ENCODE measurements around the gene OR52I1.
A peak's percentile ranks its signal among the peaks of the same experiment; 100 is the strongest.

Gene OR52I1

DNA sequence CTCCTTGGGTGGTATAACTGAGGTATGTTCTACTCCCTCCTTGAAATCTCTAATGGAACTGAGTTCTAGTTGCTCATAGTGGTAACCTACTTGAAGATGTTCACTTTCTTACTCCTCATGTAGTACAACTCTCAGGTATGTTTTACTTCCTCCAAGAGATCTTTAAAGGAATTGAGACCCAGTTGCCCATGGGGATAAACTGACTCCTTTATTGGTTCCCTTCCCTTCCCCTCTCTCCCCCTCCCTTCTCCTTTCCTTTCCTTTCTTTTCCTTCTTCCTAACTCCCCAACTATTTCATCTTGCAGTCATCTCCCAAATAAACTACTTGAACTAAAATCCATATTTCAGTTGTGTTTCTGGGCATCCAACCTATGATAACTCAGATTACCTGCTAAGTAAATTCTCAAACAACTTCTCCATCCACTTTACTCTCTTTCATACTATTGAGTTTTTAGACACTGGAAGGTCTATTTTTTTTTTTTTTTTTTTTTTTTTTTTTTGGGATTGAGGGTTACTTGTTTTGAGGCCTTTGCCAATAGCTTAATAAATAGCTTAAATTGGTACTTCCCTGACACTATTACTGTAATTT, 22.1 kb downstream of the OR52I1 start:
- DNase-seq, result no peak

DNA sequence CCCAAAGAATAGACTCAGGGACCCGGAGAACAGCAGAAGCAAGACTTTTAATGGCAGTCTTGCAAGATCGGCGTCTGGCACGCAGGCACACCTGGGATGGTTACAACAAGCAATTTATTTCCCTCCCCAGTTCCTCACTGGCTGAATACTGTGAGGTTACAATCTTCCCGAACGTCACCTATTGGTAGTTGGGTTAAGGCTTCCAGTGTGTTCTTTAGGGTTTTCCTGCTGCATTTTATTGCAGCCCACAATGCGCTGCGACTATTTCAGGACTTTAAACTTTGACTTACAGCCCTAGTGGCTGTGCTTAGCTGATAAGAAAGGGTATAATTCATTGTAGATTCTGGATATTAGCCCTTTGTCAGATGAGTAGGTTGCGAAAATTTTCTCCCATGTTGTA, 25.7 kb downstream of the OR52I1 start:
- DNase-seq, result no peak

DNA sequence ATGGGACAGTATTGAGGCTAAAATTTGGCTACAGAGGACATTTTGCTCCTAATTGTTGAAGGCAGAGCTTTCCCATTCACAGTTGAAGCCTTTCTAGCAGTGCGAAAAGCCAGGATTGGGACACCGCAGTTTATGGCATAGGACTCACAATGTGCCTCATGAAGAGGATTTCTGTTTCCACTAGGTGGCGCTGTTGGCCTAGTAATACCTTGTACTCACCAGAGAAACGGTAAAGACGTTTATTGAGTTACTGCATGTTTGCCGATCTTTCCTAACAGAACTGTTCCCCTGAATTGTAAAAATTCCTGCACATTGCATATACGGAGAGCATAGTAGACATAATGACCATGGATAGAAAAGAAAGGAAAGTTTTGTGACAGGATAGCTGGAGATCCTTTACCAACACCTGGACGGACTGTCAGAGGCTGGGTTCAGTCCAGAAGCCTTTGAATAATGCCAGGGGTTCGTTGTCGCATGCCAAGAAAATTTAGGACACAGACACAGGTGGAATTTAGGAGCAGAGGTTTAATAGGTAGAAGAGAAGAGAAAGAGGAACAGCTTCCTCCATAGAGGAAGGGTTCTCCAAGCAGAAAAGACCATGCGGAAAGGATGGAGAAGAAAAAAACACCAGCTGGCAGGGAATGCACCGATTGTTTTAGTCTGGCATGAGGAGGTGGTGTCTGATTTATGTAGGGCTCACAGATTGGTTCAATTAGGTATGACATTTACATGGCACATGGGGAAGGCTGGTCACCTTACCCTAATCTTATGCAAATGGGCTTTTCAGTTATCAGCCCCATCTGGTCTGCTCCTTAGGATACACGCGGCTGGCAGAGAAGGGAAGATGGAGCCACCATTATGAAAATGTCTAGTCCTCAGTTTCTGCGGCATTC, 32.6 kb downstream of the OR52I1 start:
- peak; percentile 54 for DNase-seq

DNA sequence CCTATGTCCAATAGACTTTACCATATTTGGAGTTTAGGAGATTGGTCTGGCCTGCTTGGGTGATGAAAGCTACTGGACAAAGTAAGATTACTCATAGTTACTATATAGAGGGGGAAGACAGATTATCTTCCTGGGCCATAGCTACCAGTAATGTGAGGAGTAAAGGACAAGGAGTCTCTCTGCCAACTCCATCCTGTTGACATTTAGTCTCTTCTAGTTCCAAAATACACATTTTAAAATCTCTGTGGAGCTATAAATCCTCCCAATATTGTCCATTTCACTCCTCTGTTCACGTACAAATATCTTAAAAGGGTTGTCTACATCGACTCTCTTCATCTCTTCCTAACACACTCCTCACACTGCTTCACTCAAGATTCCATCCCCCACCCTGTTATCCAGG, 42.3 kb downstream of the OR52I1 start:
- no peak for DNase-seq

DNA sequence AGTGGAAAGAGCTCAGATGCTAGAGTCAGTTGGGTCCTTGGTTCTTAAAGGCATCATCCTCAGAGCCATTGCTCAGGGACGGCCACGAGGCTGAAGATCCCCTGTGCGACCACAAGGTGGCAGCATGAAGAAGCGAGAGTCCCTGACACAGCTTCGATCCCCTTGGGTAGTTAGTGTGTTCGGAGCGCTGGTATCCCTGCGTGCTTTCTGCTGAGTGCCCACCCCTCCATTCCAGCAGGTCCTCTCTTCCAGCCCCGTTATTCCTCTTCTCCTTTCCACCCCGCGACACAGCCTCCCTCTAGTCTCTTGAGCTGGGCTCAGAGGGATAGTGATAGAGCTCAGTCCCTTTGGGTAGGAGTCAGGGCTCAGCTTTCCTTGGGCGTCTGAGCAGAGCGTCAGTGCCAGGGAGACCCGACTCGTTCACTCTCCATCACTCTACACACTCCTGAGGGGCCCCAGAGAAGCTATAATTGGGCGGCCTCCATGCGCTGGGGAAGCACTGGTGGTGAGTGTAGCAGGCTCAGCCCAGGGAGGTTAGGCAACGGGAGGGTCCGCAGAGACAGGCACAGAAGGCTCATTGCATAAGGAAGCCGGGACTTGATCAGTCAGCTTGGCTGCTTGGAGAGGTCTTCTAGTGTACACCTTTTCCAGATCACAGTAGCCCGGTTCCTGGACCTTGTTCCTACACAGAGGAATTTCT, 43.3 kb downstream of the OR52I1 start, which contains the start of gene OR51D1:
Gene OR51D1, plus strand, starts transcription at position 516 of the 700 bp plus-strand sequence. CDS start 2,314 bp downstream, outside the sequence.
- peak; percentile 62 for DNase-seq

DNA sequence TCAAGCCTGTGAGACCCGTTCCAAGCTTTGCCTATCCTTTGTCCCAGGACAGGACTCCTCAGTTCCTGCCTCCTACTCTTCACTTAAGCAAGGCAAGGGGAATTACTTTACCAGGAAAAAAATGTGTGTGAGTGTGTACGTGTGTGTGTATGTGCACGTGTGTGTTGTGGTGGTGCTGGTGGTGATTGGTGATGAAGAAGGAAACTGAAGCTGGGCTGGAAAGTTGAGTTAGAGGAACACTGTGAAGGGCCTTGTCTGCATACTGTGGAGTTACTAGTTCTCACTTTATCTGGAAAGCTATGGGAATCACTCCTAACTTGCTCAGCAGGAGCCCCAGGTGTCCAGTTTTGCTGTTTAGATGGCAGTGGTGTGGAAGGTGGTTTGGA, 43.8 kb downstream of the OR52I1 start:
- no peak for DNase-seq

DNA sequence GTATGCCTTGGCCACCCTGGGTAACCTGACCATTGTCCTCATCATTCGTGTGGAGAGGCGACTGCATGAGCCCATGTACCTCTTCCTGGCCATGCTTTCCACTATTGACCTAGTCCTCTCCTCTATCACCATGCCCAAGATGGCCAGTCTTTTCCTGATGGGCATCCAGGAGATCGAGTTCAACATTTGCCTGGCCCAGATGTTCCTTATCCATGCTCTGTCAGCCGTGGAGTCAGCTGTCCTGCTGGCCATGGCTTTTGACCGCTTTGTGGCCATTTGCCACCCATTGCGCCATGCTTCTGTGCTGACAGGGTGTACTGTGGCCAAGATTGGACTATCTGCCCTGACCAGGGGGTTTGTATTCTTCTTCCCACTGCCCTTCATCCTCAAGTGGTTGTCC, 46.1 kb downstream of the OR52I1 start:
- DNase-seq, result no peak

DNA sequence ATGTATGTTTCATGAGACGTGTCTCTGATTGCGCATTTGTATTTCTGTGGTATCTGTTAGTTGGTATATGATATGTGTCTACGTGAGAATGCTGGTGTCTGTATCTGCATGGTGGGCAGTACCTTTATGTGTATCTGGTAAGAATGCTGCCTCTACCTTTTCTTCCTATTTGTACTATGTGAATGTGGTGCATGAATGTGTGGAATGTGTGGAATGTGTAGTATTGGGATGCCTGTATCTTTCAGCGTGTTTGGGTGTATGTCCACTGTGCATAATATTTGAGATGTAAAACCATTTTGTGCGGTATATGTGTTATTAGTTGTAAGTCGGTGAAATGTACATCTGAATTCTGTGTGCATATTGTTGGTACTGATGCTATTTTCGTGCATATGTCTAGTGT, 47.7 kb downstream of the OR52I1 start:
- DNase-seq, result no peak

DNA sequence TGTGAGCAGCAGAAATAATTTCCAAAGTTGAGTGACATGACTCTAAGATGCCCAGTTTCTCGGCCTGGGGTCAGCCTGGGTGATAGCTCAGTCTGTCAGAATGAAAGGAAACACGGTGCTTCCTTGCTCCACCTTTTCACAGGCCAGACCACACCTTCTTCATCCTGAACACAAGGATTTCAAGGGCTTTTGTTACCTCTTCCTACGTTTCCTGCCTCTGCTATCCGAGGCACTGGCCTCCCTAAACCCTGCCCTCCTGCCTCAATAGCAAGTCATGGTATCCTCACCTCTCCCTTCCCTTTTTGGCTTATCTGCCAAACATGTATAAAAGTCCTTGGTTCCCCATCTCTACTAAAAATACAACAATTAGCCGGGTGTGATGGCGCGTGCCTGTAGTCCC, 48.2 kb downstream of the OR52I1 start:
- no peak for DNase-seq

DNA sequence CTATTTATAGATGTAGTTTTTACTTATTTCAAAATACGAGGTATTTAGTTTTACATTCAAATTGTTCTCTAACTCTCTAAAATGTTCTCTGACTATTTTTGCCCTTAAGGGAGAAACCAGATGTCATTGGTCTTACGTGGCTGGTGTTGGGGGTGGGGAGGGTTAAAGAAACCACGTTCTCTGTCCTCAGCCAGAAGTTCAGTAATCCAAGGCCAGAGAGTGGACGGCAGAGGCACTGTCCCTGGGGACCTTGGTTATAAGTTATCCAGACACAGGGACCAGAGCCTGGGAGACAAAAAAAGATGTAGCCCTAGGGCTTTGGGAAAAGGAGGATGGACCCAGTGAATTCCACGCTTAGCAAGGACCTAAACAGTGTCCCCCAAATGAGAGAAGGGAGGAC, 49.2 kb downstream of the OR52I1 start:
- DNase-seq, result no peak

DNA sequence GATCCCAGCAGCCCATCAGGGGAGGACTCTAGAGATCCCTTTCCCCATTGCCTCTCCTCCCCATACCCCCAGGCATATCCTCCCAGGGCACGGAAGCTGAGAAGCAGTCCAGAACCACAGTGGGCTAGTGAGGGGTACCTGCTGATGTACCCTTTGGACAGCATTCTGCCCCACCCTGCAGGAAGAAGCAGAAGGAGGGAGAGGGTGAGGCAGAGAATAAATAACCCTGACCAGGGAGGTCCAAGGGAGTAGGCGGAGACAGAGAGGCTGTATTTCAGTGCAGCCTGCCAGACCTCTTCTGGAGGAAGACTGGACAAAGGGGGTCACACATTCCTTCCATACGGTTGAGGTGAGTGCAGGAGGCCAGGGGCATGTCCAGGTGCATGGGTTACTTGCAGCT, 49.8 kb downstream of the OR52I1 start, which contains the start of gene OR51E1:
Gene OR51E1, plus strand, starts transcription at position 301 of the 400 bp plus-strand sequence. CDS start 8,545 bp downstream, outside the sequence.
- DNase-seq, result no peak

DNA sequence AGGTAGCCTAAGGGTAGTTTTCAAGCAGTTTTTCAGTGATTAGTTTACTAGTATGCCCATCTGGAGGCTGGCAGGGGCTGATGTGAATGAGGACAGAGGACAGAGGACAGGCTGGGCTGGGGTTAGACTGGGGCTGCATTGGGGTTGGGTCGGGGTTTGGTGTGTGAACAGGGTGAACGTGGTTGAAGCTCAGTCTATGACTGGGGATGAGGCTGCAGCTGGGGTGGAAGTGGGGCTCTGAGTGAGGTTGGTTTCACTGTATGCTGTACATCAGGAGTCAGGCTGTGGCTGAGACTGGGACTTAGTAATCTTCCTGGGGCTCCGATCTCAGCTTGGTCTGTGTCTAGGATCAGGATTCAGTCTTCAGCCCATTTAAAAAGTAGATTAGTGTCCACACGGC, 50.4 kb downstream of the OR52I1 start:
- no peak for DNase-seq
